HG02885 (cell line): ENCODE data around the gene LY9.

Source experiments
- ATAC-seq: cut with Tn5 transposase; IDR thresholded peaks from one replicate; pipeline ENCODE4 v1.9.1; 2021; ENCODE audit warnings: mild to moderate bottlenecking; ENCODE audit not compliant: unreplicated experiment, poor library complexity

Gene LY9

DNA sequence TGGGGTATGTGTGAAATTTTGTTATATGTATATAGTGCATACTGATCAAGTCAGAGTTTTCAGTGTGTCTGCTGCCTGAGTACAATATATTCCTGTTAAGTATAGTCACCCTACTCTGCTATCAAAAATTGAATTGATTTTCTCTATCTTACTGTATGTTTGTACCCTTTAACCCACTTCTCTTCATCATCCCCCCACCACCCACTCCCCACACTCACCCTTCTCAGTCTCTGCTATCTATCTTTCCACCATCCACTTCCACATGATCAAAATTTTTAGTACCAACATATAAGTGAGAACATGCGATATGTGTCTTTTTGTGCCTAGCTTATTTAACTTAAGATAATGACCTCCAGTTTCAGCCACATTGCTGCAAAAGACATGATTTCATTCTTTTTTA, 4.2 kb downstream of the LY9 start:
- ATAC-seq, result no peak

DNA sequence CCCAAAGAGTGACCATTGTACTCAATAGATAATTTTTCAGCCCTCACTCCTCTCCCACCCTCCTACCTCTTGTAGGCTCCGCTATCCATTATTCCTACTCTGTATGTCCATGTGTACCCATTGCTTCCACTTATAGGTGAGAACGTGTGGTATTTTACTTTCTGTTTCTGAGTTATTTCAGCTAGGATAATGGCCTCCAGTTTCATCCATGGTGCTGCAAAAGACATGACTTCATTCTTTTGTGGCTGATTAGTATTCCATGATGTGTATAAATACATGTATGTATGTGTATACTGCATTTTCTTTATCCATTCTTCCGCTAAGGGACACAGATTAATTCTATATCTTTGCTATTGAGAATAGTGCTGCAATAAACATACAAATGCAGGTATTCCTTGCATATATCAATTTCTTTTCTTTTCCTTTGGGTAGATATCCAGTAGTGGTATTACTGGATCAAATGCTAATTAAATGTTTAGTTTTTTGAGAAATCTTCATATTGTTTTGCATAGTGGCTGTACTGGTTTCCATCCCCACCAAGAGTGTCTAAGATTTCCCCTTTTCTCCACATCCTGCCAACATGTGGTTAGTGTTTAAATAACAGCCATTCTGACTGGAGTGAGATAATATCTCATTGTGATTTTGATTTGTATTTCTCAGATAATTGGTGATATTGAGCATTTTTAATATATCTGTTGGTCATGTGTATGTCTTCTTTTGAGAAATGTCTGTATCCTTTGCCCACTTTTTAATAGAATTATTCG, 4.9 kb downstream of the LY9 start:
- ATAC-seq, result no peak

DNA sequence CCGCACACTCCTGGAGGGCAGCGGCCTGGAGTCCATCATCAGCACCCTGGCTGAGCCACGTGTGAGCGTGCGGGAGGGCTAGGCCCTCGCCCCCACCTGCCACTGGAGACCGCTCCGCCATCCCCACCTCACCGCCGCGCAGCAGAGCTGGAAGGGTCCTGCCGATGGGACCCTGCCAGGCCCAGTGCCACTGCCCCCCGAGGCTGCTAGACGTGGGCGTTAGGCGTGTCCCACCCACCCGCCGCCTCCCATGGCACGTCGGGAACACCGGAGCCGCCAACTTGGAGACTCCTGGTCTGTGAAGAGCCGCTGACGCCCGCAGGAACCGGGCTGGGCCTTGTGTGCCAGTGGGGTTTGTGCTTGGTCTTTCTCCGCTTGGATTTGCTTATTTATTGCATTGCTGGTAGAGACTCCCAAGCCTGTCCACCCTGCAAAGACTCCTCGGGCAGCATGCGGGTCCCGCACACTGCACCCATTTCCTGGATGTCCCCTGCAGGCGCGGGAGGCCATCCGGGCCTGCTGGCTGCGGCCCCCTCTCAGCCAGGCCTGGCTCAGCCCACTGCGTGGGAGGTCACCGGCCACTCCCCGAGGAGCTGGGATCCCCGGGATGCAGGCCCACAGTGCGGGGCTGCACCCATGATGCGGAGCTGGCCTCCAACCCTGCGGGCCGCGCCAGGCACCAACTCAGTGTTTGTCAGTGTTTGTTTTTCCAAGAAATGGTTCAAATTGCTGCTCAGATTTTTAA, 6.0 kb downstream of the LY9 start:
- ATAC-seq, result no peak

DNA sequence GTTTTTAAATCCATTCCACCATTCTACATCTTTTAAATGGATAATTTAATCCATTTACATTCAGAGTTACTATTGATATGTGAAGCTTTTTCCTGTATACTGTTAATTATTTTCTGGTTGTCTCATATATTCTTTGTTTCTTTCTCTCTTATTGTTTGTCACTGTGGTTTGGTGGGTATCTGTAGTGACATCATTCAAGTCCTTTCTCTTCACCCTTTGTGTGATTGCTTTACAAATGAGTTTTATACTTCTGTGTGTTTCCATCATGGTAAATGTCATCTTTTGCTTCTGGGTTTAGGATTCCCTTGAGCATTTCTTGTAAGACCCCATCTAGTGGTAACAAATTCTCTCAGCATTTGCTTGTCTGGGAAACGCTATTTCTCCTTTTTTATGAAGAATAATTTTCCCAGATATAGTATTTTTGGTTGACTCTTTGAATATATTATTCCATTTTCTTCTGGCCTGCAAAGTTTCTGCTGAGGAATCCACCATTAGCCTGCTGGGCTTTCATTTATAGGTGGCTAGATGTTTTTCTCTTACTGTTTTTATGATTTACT, 10.2 kb downstream of the LY9 start:
- no peak for ATAC-seq

DNA sequence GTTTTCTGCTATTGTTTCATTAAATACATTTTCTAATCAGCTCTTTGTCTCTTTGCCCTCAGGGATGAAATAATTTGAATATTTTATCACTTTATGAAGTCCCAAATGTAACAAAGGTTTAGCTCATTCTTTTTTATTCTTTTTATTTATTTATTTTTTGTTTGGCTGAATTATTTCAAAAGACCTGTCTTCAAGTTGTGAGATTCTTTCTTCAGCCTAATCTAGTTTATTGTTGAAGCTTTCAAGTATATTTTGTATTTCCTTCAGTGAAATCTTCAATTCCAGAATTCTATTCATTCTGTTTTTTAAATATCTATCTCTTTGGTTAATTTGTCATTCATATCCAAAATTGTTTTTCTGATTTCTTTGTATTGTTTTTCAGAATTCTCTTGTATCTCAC, 10.8 kb downstream of the LY9 start:
- no peak for ATAC-seq

DNA sequence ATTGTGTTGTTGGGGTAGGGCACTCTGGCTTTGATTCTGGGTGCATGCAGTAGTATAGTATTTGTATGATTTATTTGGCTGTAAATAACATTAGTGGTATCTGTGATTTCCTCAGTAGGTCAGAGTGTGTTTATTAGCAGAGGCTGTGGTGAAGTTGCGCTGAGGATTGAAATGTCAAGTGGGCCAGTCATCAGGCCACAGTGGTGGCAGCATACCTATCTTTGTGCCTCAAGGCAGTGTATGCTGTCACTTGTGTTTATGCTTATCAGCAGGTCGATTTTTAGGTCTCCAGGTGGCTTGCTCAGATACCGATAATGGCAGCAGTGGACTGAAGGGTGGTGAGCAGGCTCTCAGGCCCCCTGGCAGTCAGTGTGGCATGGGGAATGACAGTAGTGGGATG, 11.3 kb downstream of the LY9 start:
- no peak for ATAC-seq

DNA sequence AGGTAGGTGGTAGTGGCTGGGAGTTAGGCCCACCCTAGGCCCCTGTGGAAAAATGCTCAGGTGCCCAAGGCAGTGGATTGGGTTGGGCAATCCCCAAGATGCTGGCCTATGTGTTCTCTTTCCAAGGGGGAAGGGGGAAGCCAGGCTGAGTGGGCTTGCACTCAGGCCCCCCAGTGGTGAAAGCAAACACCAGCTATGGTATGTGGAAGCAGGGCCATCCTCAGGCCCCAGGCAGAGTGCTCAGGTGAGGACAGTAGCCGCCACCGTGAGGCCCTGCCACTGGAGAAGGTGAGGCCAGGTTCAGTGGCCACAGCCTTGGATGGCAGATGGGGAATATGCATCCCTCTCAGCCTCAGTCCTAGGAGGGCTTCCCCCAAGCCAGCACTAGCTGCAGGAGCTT, 11.8 kb downstream of the LY9 start:
- ATAC-seq, result no peak

DNA sequence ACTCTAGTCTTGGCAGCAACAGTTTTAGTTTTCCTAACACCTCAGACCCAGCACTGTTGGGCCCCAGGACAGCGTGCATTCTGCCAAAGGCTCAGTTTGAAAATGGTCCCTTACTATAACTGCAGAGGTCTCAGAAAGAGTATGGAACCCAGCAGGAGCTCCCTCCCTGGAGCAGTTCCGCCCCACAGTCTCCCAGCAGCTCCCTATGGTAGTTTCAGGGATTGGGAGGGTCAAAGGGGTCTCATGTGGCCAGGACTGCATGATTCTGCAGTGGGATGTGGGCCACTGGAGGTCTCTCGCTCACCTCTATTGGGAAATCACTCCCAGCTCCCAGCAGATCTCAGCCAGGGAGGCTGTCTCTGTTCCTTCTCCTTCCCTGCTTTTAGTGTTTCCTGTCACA, 12.3 kb downstream of the LY9 start:
- no peak for ATAC-seq

DNA sequence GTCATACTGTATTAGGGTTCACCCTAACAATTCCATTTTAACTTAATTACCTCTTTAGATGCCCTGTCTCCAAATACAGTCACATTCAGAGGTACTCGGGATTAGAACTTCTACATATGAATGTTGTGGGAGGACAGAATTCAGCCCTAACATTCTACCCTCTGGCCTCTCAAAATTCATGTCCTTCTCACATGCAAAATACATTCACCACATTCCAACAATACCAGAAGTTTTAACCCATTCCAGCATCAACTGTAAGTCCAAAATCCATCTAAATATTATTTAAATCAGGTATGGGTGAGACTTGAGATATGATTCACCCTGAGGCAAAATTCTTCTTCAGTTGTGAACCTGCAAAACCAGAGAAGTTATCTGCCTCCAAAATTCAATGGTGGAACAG, 14.5 kb downstream of the LY9 start:
- no peak for ATAC-seq

DNA sequence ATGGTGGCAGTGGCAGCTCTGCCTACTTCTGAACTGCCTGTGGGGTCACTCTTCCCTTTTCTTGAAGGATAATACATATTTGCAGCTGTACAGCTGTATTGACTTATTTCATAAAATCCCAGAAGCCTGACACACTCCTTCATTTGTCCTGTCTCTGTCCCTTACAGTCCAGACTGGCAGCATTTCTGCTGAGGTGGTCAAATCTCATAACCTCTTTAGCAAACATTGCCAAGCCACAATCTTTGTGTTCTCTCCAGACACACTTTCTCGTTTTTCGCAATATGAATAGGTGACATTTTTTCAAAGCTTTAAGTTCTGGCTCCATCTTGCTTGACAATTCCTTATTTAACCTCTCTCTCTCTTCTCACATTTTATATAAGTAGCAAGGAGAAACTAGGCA, 15.2 kb downstream of the LY9 start:
- no peak for ATAC-seq

DNA sequence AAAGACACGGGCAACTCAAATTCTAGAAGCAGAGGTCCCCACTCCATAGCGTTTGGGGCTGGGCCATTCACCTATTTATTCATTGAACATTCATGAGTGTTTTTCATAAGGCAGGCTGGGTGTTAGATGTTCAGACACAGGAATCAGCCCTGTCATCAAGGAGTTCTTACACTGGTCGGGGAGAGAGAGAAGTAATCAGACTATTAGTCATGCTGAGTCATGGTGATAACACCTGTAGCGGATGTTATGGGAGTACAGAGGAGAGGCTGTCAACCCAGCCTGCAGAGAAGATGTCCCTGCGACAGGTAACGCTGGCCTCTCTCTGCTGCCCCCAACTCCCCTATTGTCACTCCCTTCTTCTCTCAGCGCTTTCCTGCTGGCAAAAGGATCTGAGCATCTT, 17.2 kb downstream of the LY9 start:
- ATAC-seq, result no peak

DNA sequence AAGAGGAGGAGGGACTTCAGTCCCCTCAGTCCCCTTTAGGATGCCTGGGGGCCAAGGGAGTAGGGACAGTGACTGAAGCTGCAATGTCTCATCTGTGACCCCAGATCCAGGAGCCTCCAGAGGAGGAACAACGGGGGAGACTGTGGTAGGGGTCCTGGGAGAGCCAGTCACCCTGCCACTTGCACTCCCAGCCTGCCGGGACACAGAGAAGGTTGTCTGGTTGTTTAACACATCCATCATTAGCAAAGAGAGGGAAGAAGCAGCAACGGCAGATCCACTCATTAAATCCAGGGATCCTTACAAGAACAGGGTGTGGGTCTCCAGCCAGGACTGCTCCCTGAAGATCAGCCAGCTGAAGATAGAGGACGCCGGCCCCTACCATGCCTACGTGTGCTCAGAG, 18.3 kb downstream of the LY9 start:
- ATAC-seq, result no peak

DNA sequence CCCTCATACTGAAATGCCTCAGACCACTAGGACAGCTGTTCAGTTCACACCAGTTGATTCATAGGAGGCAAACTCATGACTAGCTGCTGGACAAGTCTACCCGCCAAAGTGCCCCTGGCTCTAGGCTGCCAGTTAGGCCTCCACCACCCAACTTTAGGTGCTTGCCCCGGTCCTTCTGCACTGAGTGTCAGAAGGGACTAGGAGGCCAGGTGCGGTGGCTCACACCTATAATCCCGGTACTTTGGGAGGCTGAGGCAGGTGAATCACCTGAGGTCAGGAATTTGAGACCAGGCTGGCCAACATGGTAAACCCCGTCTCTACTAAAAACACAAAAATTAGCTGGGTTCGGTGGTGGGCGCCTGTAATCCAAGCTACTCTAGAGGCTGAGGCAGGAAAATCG, 18.9 kb downstream of the LY9 start:
- no peak for ATAC-seq

DNA sequence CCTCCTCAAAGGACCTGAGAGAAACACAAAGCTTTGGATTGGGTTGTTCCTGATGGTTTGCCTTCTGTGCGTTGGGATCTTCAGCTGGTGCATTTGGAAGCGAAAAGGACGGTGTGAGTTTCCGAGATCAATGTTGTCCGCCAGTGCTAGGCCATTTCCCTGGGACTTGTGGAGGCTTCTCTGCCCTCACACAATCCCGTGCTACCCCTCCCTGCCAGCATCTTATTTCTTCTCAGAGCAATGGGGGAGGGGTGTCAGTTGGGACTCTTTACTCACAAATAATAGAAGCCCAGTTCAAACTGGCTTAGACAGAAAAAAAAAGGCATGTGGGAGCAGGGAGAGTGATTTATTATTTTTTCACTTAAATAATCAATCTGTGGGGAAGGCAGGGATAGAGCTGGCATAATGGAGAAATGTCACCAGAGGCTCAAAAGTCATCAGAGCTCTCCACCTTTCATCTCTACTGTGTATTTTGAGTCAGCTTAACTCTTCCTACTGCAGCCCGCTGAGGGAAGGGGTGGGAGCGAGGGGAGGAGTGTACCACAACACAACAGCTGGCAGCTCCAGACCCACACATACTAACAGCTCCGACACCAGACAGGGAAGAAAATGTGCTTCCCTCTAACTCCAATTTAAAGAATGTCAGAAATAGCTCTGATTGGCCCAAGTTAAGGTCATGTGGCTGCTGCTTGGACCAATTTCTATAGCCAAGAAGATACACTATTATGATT, 22.4 kb downstream of the LY9 start:
- no peak for ATAC-seq

DNA sequence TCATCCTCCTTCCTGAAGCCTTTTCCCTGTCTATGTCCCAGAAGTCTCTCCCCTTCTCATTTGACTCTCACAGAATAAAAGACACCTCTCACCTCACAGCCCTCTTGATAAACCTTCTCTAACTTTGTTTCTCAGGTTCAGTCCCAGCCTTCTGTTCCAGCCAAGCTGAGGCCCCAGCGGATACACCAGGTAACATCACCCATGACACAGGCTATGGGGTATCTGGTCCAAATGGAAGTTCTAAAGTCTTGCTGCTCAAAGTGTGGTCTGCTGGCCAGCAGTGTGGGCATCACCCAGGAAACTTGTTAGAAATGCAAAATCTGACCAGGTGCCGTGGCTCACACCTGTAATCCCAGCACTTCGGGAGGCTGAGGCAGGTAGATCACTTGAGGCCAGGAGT, 23.2 kb downstream of the LY9 start:
- no peak for ATAC-seq

DNA sequence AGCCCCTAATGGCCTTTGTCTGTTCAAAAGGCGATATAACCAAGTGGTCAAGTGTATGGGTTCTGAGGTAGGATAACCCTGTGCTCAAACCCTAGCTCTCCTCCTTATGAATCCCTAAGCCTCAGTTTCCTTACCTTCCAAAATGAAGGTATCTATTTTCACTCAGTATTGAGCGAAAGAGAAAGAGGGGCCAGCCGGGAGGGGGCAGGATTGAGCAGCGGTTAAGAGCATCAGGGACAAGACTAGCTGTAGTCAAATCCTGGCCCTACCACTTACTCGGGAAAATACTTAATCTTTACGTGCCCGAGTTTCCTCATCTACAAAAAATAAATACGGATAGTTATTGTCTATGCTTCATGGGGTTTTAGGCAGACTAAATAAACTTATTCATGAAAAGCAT, 25.7 kb downstream of the LY9 start:
- no peak for ATAC-seq

DNA sequence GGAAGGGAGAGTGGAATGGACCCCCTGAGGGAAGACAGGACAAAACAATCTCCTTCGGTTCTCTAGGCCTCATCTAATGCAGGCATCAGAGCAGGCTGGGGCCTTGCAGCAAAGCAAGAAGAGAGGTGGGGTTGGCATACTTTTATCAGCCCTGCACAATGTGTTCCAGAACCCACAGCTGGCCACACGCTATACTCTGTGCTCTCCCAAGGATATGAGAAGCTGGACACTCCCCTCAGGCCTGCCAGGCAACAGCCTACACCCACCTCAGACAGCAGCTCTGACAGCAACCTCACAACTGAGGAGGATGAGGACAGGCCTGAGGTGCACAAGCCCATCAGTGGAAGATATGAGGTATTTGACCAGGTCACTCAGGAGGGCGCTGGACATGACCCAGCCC, 27.3 kb downstream of the LY9 start:
- ATAC-seq, result no peak

DNA sequence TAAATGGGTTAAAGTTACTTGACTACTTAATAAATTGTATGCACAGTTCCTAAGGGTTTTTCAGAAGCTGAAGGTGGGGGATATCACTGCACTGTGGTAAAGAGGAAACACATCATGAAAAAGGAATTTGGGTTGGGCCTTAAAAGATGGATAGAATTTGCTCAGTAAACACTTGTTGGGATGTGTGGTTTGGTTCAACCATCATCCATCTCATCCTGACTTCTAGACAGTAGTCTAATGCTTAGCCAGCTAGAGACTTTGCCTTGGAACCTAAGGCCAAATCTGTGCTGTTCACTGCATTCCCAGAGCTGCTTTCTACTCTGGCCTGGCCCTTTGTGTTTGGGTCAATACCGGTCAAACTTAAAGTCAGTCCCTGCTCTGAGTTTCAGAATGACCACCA, 30.6 kb downstream of the LY9 start:
- ATAC-seq, result no peak

DNA sequence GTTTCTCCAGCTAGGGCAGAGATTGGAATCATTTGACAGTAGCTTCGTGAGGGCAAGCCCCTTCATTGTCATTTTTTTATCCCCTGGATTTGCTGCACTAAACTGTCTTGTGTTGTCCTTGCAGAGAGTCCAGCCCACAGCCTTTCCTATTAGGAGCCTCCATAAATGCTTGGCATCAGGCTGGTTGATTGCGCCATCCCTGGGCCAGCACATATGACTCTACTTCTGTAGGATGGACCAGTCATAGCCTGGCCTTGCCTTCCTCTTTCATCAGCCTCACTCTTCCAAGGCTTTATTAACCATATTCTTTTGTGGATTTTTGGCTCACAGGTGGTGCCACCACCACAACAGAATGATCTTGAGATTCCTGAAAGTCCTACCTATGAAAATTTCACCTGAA, 31.4 kb downstream of the LY9 start:
- no peak for ATAC-seq

DNA sequence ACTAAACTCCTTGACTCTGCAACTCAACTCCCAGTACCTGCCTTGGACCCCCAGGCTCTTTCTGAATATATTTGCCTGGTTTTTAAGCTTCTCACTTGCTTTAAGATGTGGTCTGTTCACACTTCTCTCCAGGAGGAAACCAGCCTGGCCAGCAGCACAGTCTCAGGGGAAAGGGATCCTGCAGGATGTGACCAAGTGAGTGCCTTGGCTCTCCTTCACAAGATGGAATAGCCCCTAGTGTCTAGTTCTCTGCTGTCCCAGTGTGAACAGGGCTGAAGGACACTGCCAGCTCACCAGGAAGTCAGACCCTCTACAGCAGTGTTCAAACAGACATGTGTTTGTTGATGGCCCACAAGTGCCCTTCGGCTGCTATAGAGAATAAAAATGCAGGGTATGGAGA, 33.8 kb downstream of the LY9 start:
- no peak for ATAC-seq
